GM23248 (cell line): ENCODE data around the gene CFAP58. TPM values are rescaled to one million over a fixed set of nuclear protein-coding genes. Genes with fewer than 3 reads are reported as not detected.

ENCODE experiments used
- DNase-seq: peaks from one replicate; pipeline ENCODE4 v3.0.0-alpha.2; 2015
- H2AFZ ChIP-seq: fragments of 200-600 bp; sonication (generic); 2 replicates; pipeline ENCODE4 v1.6.1; 2016; ENCODE audit warnings: antibody characterized with exemption
- H3F3A ChIP-seq: fragments of 200-600 bp; sonication (generic); 2 replicates; pipeline ENCODE4 v1.6.1; 2016; ENCODE audit warnings: mild to moderate bottlenecking, antibody characterized with exemption, mixed run types; ENCODE audit not compliant: insufficient read depth
- H3K27ac ChIP-seq: fragments of 200-600 bp; sonication (generic); 2 replicates; pipeline ENCODE4 v1.5.1; 2016; ENCODE audit warnings: mild to moderate bottlenecking
- H3K27me3 ChIP-seq: fragments of 200-600 bp; sonication (generic); replicated peaks from 2 replicates; pipeline ENCODE4 v1.6.1; 2016; ENCODE audit warnings: mild to moderate bottlenecking; ENCODE audit not compliant: insufficient read depth
- H3K36me3 ChIP-seq: fragments of 200-600 bp; sonication (generic); 2 replicates; pipeline ENCODE4 v1.6.1; 2016; ENCODE audit warnings: low read depth, mild to moderate bottlenecking
- H3K4me1 ChIP-seq: fragments of 200-600 bp; sonication (generic); 2 replicates; pipeline ENCODE4 v1.6.1; 2016; ENCODE audit warnings: mild to moderate bottlenecking; ENCODE audit not compliant: insufficient read depth
- H3K4me2 ChIP-seq: fragments of 200-600 bp; sonication (generic); one replicate; pipeline ENCODE4 v1.6.1; 2016; ENCODE audit warnings: mild to moderate bottlenecking; ENCODE audit not compliant: unreplicated experiment
- H3K4me3 ChIP-seq: fragments of 200-600 bp; sonication (generic); 2 replicates; pipeline ENCODE4 v1.5.1; 2016; ENCODE audit warnings: mild to moderate bottlenecking
- H3K79me2 ChIP-seq: fragments of 200-600 bp; sonication (generic); 2 replicates; pipeline ENCODE4 v1.6.1; 2016; ENCODE audit warnings: mild to moderate bottlenecking; ENCODE audit not compliant: insufficient read depth
- H3K9ac ChIP-seq: fragments of 200-600 bp; sonication (generic); 2 replicates; pipeline ENCODE4 v1.6.1; 2016; ENCODE audit warnings: mild to moderate bottlenecking
- H3K9me2 ChIP-seq: fragments of 200-600 bp; sonication (generic); 2 replicates; pipeline ENCODE4 v1.6.1; 2016; ENCODE audit warnings: mixed run types, mild to moderate bottlenecking, moderate library complexity; ENCODE audit not compliant: insufficient read depth
- H3K9me3 ChIP-seq: fragments of 200-600 bp; sonication (generic); one replicate; pipeline ENCODE4 v1.6.1; 2017; ENCODE audit warnings: low read depth
- H4K20me1 ChIP-seq: fragments of 200-600 bp; sonication (generic); 2 replicates; pipeline ENCODE4 v1.6.0; 2016; ENCODE audit not compliant: insufficient read depth
- EZH2 ChIP-seq: fragments of 200-600 bp; sonication (generic); IDR thresholded peaks from 2 replicates; pipeline ENCODE4 v1.6.1; 2018; ENCODE audit warnings: antibody characterized with exemption, mild to moderate bottlenecking; ENCODE audit not compliant: insufficient read depth, poor library complexity, severe bottlenecking
- EZH2phosphoT487 ChIP-seq: fragments of 200-600 bp; sonication (generic); IDR thresholded peaks from 2 replicates; pipeline ENCODE4 v1.6.1; 2018; ENCODE audit warnings: antibody characterized with exemption, moderate library complexity, mild to moderate bottlenecking, low read depth; ENCODE audit not compliant: insufficient read depth
- WGBS, 2 experiments: methylation state at CpG; one replicate each; pipeline ENCODE4 v1.1.6; 2015 to 2017; ENCODE audit warnings: low lambda C conversion rate in 2 of 2, low coverage in 1 of 2; ENCODE audit errors: missing lambda C conversion rate in 2 of 2; 5-methylcytosine and 5-hydroxymethylcytosine counted together
- in situ Hi-C: fragments of 300-500 bp; cut with MboI; formaldehyde crosslinking; loops from 2 replicates; pipeline ENCODE4 v1.15.0; 2020
- polyA plus RNA-seq: library from polyadenylated mRNA; unstranded; fragments of >200 nt; fragmentation: Nextera tagmentation; extraction: Ambion mirVana; gene quantifications from 2 replicates; pipeline ENCODE4 v1.2.1, GENCODE V29; 2016
- total RNA-seq: library from RNA; depleted of rRNA; stranded (reverse); fragments of >200 nt; shearing (Covaris generic); gene quantifications from 2 replicates; pipeline ENCODE4 v1.2.3, GENCODE V29; 2014

CFAP58 gene
- total and polyA plus RNA-seq, 2 experiments from 2014 or later, result 0.22 to 0.30 TPM

- H2AFZ ChIP-seq, result no peak overlapping the region
- no peaks in the 10 kb centered on the region for H3K9me3 ChIP-seq
- in situ Hi-C loops, result no loop called here
- H3K4me1 ChIP-seq, result no peaks in the 10 kb centered on the region
- H3K36me3 ChIP-seq, result no peaks in the 10 kb centered on the region
- H3F3A ChIP-seq, result no peaks in the 10 kb centered on the region
- H3K27ac ChIP-seq, result no peak overlapping the region
- no peak overlapping the region for H3K4me2 ChIP-seq
- H4K20me1 ChIP-seq, result no peaks in the 10 kb centered on the region
- no peak for TF ChIP-seq EZH2phosphoT487
- TF ChIP-seq EZH2, result no peak
- no peak overlapping the region for H3K9ac ChIP-seq
- DNase-seq, result no peak
- H3K79me2 ChIP-seq, result no peaks in the 10 kb centered on the region
- WGBS, 2 experiments, result 64 to 69% methylated on average over 4 of the region's 4 CpGs
- no peaks in the 10 kb centered on the region for H3K9me2 ChIP-seq
- no peaks in the 10 kb centered on the region for H3K27me3 ChIP-seq
- no peak overlapping the region for H3K4me3 ChIP-seq
Measured at GRCh38 chr10:104376784-104377300, 23.2 kb downstream of the CFAP58 start.

GRCh38 chr10:104380336-104380735 lies 26.7 kb downstream of the CFAP58 start:
- Histone ChIP-seq H3K4me1 (no peaks in the 10 kb centered on the region), H3K9me2 (no peaks in the 10 kb centered on the region), H3K9me3 (no peaks in the 10 kb centered on the region), H3K4me2 (no peak overlapping the region), H3K27me3 (no peaks in the 10 kb centered on the region; the same call in 1 of the 2 replicates), H3K9ac (no peak overlapping the region), H3K27ac (no peak overlapping the region), H3K4me3 (no peak overlapping the region), H3F3A (no peaks in the 10 kb centered on the region), H3K36me3 (no peaks in the 10 kb centered on the region), H2AFZ (no peak overlapping the region), H4K20me1 (no peaks in the 10 kb centered on the region), H3K79me2 (no peaks in the 10 kb centered on the region)
- TF ChIP-seq EZH2 (no peak), EZH2phosphoT487 (no peak)
- WGBS, 2 experiments, result 72 to 74% methylated on average over 4 of the region's 4 CpGs
- in situ Hi-C loops, result no loop called here
- no peak for DNase-seq

GRCh38 chr10:104387130-104387888 lies 33.7 kb downstream of the CFAP58 start:
- H3K27me3 ChIP-seq, result no peaks in the 10 kb centered on the region; the same call in 1 of the 2 replicates
- H3K9me2 ChIP-seq, result no peaks in the 10 kb centered on the region
- H3K27ac ChIP-seq, result no peak overlapping the region
- H4K20me1 ChIP-seq, result no peaks in the 10 kb centered on the region
- H3K36me3 ChIP-seq, result no peaks in the 10 kb centered on the region
- no peaks in the 10 kb centered on the region for H3K79me2 ChIP-seq
- no peak overlapping the region for H3K4me3 ChIP-seq
- no peak overlapping the region for H3K4me2 ChIP-seq
- in situ Hi-C loops, result no loop called here
- H3F3A ChIP-seq, result no peaks in the 10 kb centered on the region
- 27 to 33% methylated on average over 6 of the region's 6 CpGs for WGBS, 2 experiments
- no peaks in the 10 kb centered on the region for H3K9me3 ChIP-seq
- no peak for TF ChIP-seq EZH2phosphoT487
- TF ChIP-seq EZH2, result no peak
- H3K9ac ChIP-seq, result no peak overlapping the region
- no peaks in the 10 kb centered on the region for H3K4me1 ChIP-seq
- DNase-seq, result no peak
- H2AFZ ChIP-seq, result no peak overlapping the region

- Histone ChIP-seq H3F3A (no peaks in the 10 kb centered on the region), H3K27ac (no peak overlapping the region), H3K9ac (no peak overlapping the region), H3K9me2 (no peaks in the 10 kb centered on the region), H4K20me1 (no peaks in the 10 kb centered on the region), H3K4me2 (no peak overlapping the region), H3K27me3 (no peaks in the 10 kb centered on the region), H3K36me3 (no peaks in the 10 kb centered on the region), H3K4me1 (no peaks in the 10 kb centered on the region), H3K79me2 (no peaks in the 10 kb centered on the region), H3K4me3 (no peak overlapping the region), H2AFZ (no peak overlapping the region), H3K9me3 (no peaks in the 10 kb centered on the region)
- 29 to 37% methylated on average over 3 of the region's 3 CpGs for WGBS, 2 experiments
- in situ Hi-C loops, result no loop called here
- no peak for TF ChIP-seq EZH2phosphoT487
- no peak for TF ChIP-seq EZH2
- no peak for DNase-seq
Measured at GRCh38 chr10:104388830-104389229, 35.2 kb downstream of the CFAP58 start.
